Nephron progenitor cell (in vitro differentiated cells): ENCODE measurements around the gene DNAJB1.
"Not testable (repeated sequence)": the region's sequence is repeated elsewhere in the genome, so short reads cannot be mapped to it uniquely, and the experiment has no call there.

Experiments used
- DNase-seq: peaks from one replicate; pipeline ENCODE4 v3.0.0; 2021
- H3K27ac Mint-ChIP-seq: 2 replicates; pipeline ENCODE4 v1.8.0; 2021; ENCODE audit warnings: mild to moderate bottlenecking, moderate library complexity, mixed read lengths
- H3K27me3 Mint-ChIP-seq: 2 replicates; pipeline ENCODE4 v1.8.0; 2021; ENCODE audit warnings: mild to moderate bottlenecking, low read depth, mixed read lengths; ENCODE audit not compliant: poor library complexity
- H3K36me3 Mint-ChIP-seq: 2 replicates; pipeline ENCODE4 v1.8.0; 2021; ENCODE audit warnings: low read depth, mixed read lengths
- H3K4me1 Mint-ChIP-seq: 2 replicates; pipeline ENCODE4 v1.8.0; 2021; ENCODE audit warnings: mixed read lengths
- H3K4me3 Mint-ChIP-seq: 2 replicates; pipeline ENCODE4 v1.8.0; 2021; ENCODE audit warnings: mild to moderate bottlenecking, moderate library complexity, mixed read lengths
- H3K9me3 Mint-ChIP-seq: 2 replicates; pipeline ENCODE4 v1.8.0; 2021; ENCODE audit warnings: mild to moderate bottlenecking, moderate library complexity, mixed read lengths
- TF ChIP-seq, protein P1 (sequence below): fragments of 200-600 bp; sonication (generic); IDR thresholded peaks from 2 replicates; pipeline ENCODE4 v1.5.0; 2021; ENCODE audit warnings: antibody characterized with exemption

Gene DNAJB1

DNA sequence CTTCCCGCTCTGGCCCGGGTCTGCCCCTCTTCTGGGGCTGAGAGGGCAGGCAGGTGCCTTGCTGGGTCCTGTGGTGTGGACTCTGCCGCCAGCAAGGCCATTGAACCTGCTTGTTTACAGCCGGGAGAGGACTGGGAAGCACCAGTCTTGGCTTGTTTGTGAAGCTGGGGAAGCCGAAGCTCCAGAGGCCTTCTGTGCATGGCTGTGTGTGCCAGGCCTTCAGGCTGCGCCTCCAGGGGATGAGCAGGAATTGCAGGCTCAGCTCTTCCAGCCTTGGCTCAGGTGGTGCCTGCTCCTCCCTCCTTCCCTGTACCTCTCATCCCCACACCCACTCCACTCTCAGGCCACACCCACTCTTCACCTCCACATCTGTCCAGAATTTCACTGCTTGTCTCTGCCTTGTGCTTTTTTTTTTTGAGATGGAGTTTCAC is 36.2 kb upstream of the DNAJB1 start:
- TF ChIP-seq, protein P1, sequence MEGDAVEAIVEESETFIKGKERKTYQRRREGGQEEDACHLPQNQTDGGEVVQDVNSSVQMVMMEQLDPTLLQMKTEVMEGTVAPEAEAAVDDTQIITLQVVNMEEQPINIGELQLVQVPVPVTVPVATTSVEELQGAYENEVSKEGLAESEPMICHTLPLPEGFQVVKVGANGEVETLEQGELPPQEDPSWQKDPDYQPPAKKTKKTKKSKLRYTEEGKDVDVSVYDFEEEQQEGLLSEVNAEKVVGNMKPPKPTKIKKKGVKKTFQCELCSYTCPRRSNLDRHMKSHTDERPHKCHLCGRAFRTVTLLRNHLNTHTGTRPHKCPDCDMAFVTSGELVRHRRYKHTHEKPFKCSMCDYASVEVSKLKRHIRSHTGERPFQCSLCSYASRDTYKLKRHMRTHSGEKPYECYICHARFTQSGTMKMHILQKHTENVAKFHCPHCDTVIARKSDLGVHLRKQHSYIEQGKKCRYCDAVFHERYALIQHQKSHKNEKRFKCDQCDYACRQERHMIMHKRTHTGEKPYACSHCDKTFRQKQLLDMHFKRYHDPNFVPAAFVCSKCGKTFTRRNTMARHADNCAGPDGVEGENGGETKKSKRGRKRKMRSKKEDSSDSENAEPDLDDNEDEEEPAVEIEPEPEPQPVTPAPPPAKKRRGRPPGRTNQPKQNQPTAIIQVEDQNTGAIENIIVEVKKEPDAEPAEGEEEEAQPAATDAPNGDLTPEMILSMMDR, result no peak
- Mint-ChIP-seq H3K4me3 (no peak overlapping the region), H3K36me3 (peaks cover 10% of the 10 kb centered on the region), H3K9me3 (no peaks in the 10 kb centered on the region), H3K4me1 (peaks cover 78% of the 10 kb centered on the region), H3K27me3 (peaks cover 3% of the 10 kb centered on the region), H3K27ac (peak overlapping the region; percentile 82)
- no peak for DNase-seq

DNA sequence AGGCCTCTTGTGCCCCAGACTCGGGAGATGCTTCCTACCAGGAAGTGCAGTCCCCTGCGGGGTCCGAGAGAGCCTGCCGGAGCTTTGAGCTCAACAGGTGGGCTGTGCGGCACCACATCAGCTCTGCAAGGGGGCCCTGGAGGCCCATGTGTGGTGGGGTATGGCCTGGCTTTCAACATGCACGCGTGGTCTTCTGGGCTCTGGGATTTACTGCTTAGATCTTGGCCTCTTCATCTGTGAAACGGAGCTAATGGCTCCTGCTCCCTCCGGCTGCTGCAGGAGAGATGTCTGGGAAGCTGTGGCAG is 35.7 kb upstream of the DNAJB1 start:
- DNase-seq, result no peak
- Mint-ChIP-seq H3K27me3 (peaks cover 3% of the 10 kb centered on the region), H3K4me1 (peaks cover 73% of the 10 kb centered on the region), H3K36me3 (peaks cover 10% of the 10 kb centered on the region), H3K4me3 (no peak overlapping the region), H3K9me3 (no peaks in the 10 kb centered on the region), H3K27ac (peak overlapping the region; percentile 73)
- TF ChIP-seq, protein P1, result no peak

- peaks cover 3% of the 10 kb centered on the region for H3K27me3 Mint-ChIP-seq
- TF ChIP-seq, protein P1, result no peak
- H3K4me3 Mint-ChIP-seq, result no peak overlapping the region
- H3K27ac Mint-ChIP-seq, result no peak overlapping the region
- DNase-seq, result no peak
- H3K9me3 Mint-ChIP-seq, result no peaks in the 10 kb centered on the region
- H3K36me3 Mint-ChIP-seq, result peaks cover 15% of the 10 kb centered on the region
- H3K4me1 Mint-ChIP-seq, result peaks cover 67% of the 10 kb centered on the region
These were observed 35.1 kb upstream of the DNAJB1 start for GRCh38 chr19:14553042-14553938.

GRCh38 chr19:14552006-14552360 is 33.8 kb upstream of the DNAJB1 start:
- Mint-ChIP-seq H3K36me3 (peaks cover 17% of the 10 kb centered on the region), H3K27ac (peak overlapping the region; percentile 72)
- H3K4me3 Mint-ChIP-seq, result not testable (repeated sequence)

DNA sequence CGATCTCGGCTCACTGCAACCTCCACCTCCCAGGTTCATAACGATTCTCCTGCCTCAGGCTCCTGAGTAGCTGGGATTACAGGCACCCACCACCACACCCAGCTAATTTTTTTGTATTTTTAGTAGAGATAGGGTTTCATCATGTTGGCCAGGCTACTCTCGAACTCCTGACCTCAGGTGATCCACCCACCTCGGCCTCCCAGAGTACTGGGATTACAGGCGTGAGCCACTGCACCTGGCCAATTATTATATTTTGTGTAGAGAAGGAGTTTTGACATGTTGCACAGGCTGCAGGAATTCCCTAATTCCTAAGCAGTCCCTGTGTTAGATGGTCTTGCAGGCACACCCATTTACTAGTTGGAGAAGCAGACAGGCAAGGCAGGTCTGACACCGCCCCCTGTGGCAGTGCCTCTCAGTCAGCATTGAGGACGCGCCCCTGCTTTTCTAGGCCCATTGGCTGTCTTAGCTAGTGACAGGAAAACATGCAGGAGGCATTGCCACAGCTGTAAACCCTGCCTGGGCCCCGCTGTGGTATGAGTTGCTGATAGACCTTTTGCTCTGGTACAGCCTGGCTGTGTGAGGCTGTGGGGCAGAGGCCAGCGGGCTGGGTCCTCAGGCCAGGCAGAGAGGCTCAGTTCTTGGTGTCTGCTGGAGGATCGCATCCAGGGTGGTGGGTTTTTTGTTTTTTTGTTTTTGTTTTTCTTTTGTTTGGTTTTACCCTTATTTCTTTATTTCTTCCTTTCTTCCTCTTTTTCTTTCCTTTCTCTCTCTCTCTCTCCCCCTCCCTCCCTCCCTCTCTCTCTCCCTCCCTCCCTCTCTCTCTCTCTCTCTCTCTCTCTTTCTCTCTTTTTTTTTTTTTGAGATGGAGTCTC is 33.2 kb upstream of the DNAJB1 start:
- DNase-seq, result peak; percentile 53
- not testable (repeated sequence) for H3K4me3 Mint-ChIP-seq, H3K9me3 Mint-ChIP-seq, H3K27me3 Mint-ChIP-seq
- Mint-ChIP-seq H3K27ac (peak overlapping the region; percentile 25), H3K4me1 (peaks cover 58% of the 10 kb centered on the region), H3K36me3 (peaks cover 17% of the 10 kb centered on the region)
- TF ChIP-seq, protein P1, result peak; percentile 32

More at GRCh38 chr19:14552006-14552360, 33.8 kb upstream of the DNAJB1 start:
- not testable (repeated sequence) for H3K9me3 Mint-ChIP-seq, H3K27me3 Mint-ChIP-seq, DNase-seq
- H3K4me1 Mint-ChIP-seq, result peaks cover 63% of the 10 kb centered on the region

DNA sequence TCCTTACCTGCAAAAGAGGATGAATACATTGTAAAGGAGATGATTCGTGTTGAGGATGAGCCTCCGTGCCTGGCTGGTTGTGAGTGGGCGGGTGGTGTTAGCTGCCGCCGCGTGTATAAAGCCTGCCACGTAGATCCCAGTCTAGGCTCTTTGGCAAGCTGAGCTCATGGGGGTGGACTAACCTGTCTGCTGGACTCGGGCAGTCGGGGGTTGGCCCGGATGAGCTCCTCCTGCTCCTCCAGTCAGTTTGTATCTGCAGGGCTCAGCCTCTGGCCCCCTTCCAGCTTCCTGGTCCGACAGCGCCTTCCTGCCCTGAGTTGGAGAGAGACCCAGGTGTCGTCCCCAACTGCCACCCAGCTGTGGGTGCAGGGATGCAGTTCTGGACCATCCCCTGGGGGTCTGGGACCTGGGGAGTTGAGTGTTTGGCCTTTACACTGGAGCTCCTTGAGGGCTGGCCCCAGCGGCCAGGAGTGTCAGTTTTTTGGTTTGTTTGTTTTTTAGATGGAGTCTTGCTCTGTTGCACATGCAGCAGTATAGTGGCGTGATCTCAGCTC is 32.1 kb upstream of the DNAJB1 start:
- TF ChIP-seq, protein P1, result no peak
- no peak for DNase-seq
- H3K9me3 Mint-ChIP-seq, result no peaks in the 10 kb centered on the region
- no peak overlapping the region for H3K4me3 Mint-ChIP-seq
- H3K4me1 Mint-ChIP-seq, result peaks cover 51% of the 10 kb centered on the region
- peaks cover 13% of the 10 kb centered on the region for H3K36me3 Mint-ChIP-seq
- peak overlapping the region; percentile 94 for H3K27ac Mint-ChIP-seq
- H3K27me3 Mint-ChIP-seq, result no peaks in the 10 kb centered on the region
